Endothelial cell of umbilical vein (primary cell): ENCODE measurements around the gene ETHE1. TPM values are rescaled to one million over a fixed set of nuclear protein-coding genes. Genes with fewer than 3 reads are reported as not detected.

Experiments
- BruUV-seq: library from RNA; stranded (reverse); fragments of 400-500 nt; replicated peaks from 2 replicates; lab custom pipeline; 2021; lab: Mats Ljungman, UMichigan
- CTCF ChIA-PET: fragments of 300-600, 350-600 bp; sonication (Branson Sonifier 250); formaldehyde crosslinking; loops from one replicate; lab custom pipeline; 2021; ENCODE audit warnings: antibody characterized with exemption, inconsistent platforms; lab: Charles Lee
- POLR2A ChIA-PET: fragments of 300-600, 350-600 bp; sonication (Branson Sonifier 250); formaldehyde crosslinking; loops from one replicate; lab custom pipeline; 2021; ENCODE audit warnings: antibody characterized with exemption, inconsistent platforms; lab: Charles Lee
- DNase-seq: peaks from one replicate; pipeline ENCODE4 v3.0.0-alpha.2; 2011; ENCODE audit warnings: low read depth, low spot score
- FAIRE-seq: peaks from 2 replicates; lab custom pipeline; 2011; peaks lifted over from hg19 to GRCh38; lab: Jason Lieb, UNC
- H2AFZ ChIP-seq: 2 replicates; pipeline ENCODE4 v1.6.0; 2012; ENCODE audit warnings: low read depth, low read length, control low read depth, inconsistent platforms
- H3K27ac ChIP-seq: 2 replicates; pipeline ENCODE4 v1.5.1; 2011; ENCODE audit warnings: low read depth, mild to moderate bottlenecking, control low read depth, low read length, moderate library complexity; ENCODE audit not compliant: insufficient read depth
- H3K27me3 ChIP-seq, 2 experiments: 2 replicates each; pipeline versions ENCODE4 v1.6.0 to v1.6.1; 2011; ENCODE audit warnings: low read length in 2 of 2, mixed read lengths in 1 of 2; ENCODE audit not compliant: control insufficient read depth in 2 of 2, insufficient read depth in 2 of 2
- H3K36me3 ChIP-seq, 2 experiments: 2 replicates in 1 of 2; 3 replicates in 1 of 2; pipeline ENCODE4 v1.5.1; 2011; ENCODE audit warnings: low read length in 2 of 2, mild to moderate bottlenecking in 1 of 2, moderate library complexity in 1 of 2; ENCODE audit not compliant: control insufficient read depth in 2 of 2, insufficient read depth in 2 of 2; ENCODE audit errors: extremely low read depth in 1 of 2
- H3K4me1 ChIP-seq: 3 replicates; pipeline ENCODE4 v1.5.1; 2011; ENCODE audit warnings: mild to moderate bottlenecking, low read length; ENCODE audit not compliant: control insufficient read depth, insufficient read depth; ENCODE audit errors: extremely low read depth
- H3K4me2 ChIP-seq: 2 replicates; pipeline ENCODE4 v1.6.1; 2011; ENCODE audit warnings: low read length, control low read depth, mixed read lengths; ENCODE audit not compliant: insufficient read depth
- H3K4me3 ChIP-seq, 3 experiments: fragments of 200-600 bp in 1 of 3; sonication (generic), shearing (Covaris generic) in 1 of 3; replicated peaks in 1 of 3; 2 replicates each; pipeline ENCODE4 v1.5.1; 2011 to 2016; ENCODE audit warnings: control low read depth in 3 of 3, low read length in 3 of 3, mild to moderate bottlenecking in 2 of 3, inconsistent platforms in 1 of 3, low read depth in 1 of 3, moderate library complexity in 1 of 3; ENCODE audit not compliant: insufficient read depth in 1 of 3
- H3K79me2 ChIP-seq: 2 replicates; pipeline ENCODE4 v1.6.0; 2012; ENCODE audit warnings: low read length, inconsistent platforms; ENCODE audit not compliant: control insufficient read depth, insufficient read depth
- H3K9ac ChIP-seq: replicated peaks from 2 replicates; pipeline ENCODE3; 2011; ENCODE audit warnings: low read length, control low read depth; ENCODE audit not compliant: insufficient read depth; ENCODE audit errors: extremely low read depth
- H3K9me1 ChIP-seq: replicated peaks from 3 replicates; pipeline ENCODE4 v1.6.0; 2011; ENCODE audit warnings: mild to moderate bottlenecking, low read length; ENCODE audit not compliant: control insufficient read depth, insufficient read depth; ENCODE audit errors: extremely low read depth
- H3K9me3 ChIP-seq: replicated peaks from 2 replicates; pipeline ENCODE4 v1.5.1; 2012; ENCODE audit warnings: low read length, inconsistent platforms; ENCODE audit not compliant: control insufficient read depth, insufficient read depth
- H4K20me1 ChIP-seq: replicated peaks from 2 replicates; pipeline ENCODE3; 2011; ENCODE audit warnings: mild to moderate bottlenecking, low read length; ENCODE audit not compliant: control insufficient read depth, insufficient read depth; ENCODE audit errors: extremely low read depth
- EZH2 ChIP-seq: IDR thresholded peaks from 2 replicates; pipeline ENCODE4 v1.6.1; 2012; ENCODE audit warnings: borderline replicate concordance, low read depth, mild to moderate bottlenecking, moderate library complexity, low read length, inconsistent platforms; ENCODE audit not compliant: severe bottlenecking
- FOS ChIP-seq: IDR thresholded peaks from 2 replicates; pipeline ENCODE4 v1.6.1; 2011; ENCODE audit warnings: mild to moderate bottlenecking, low read length, moderate library complexity, borderline replicate concordance; ENCODE audit not compliant: insufficient read depth
- GATA2 ChIP-seq: IDR thresholded peaks from 2 replicates; pipeline ENCODE4 v1.7.0; 2011; ENCODE audit warnings: low read depth, mild to moderate bottlenecking, moderate library complexity, mixed read lengths, low read length; ENCODE audit not compliant: insufficient read length, insufficient read depth
- JUN ChIP-seq: IDR thresholded peaks from 2 replicates; pipeline ENCODE4 v1.6.1; 2011; ENCODE audit warnings: borderline replicate concordance, low read depth; ENCODE audit not compliant: insufficient read length, insufficient read depth
- MYC ChIP-seq: IDR thresholded peaks from one replicate; pipeline ENCODE4 v1.6.1; 2011; ENCODE audit warnings: mild to moderate bottlenecking, low read depth, low read length
- POLR2A ChIP-seq: IDR thresholded peaks from 2 replicates; pipeline ENCODE4 v1.6.1; 2012; ENCODE audit warnings: low read depth, mild to moderate bottlenecking, control low read depth, low read length
- POLR2AphosphoS5 ChIP-seq: IDR thresholded peaks from 2 replicates; pipeline ENCODE4 v1.6.1; 2012; ENCODE audit warnings: low read depth, mild to moderate bottlenecking, control low read depth, low read length, moderate library complexity; ENCODE audit not compliant: insufficient read depth
- dilution Hi-C: fragments of 300-500 bp; cut with MboI; formaldehyde crosslinking; loops from one replicate; pipeline ENCODE4 v1.15.0; 2019; ENCODE audit warnings: low sequenced_read_pairs; ENCODE audit not compliant: extremely low pct_ligation_motif_present
- intact Hi-C: fragments of 100-400 bp; cut with micrococcal nuclease; formaldehyde crosslinking; loops from one replicate; pipeline ENCODE4 v1.10.0; 2022
- polyA plus RNA-seq, 4 experiments: library from polyadenylated mRNA; depleted of rRNA in 3 of 4; stranded (reverse) in 3 of 4; unstranded in 1 of 4; fragments of >200 nt; gene quantifications; 2 replicates each; pipeline versions ENCODE4 v1.2.1 to v1.2.3, GENCODE V29; 2011 to 2012; ENCODE audit warnings: missing spikeins in 1 of 4
- total RNA-seq: library from RNA; stranded (reverse); gene quantifications from 2 replicates; pipeline ENCODE4 v1.2.3, GENCODE V29; 2021
- TF ChIP-seq, protein P1 (sequence below), 2 donors: IDR thresholded peaks; 1 replicate in 1 of 2; 2 replicates in 1 of 2; pipeline ENCODE4 v1.5.1; 2011; ENCODE audit warnings: low read length in 2 of 2, mild to moderate bottlenecking in 2 of 2, moderate library complexity in 2 of 2, control low read depth in 1 of 2, inconsistent platforms in 1 of 2, low read depth in 1 of 2; ENCODE audit not compliant: insufficient read depth in 1 of 2; ENCODE audit errors: extremely low read depth in 1 of 2
- TF ChIP-seq, protein P2 (sequence below): IDR thresholded peaks from 2 replicates; pipeline ENCODE4 v1.6.1; 2011; ENCODE audit not compliant: insufficient read depth, insufficient read length

ETHE1 gene
- total and polyA plus RNA-seq, 2 donors (not counting 3 experiments of a cell fraction or from before 2014, with no cell fraction given) = 34.5 to 124 TPM

DNA sequence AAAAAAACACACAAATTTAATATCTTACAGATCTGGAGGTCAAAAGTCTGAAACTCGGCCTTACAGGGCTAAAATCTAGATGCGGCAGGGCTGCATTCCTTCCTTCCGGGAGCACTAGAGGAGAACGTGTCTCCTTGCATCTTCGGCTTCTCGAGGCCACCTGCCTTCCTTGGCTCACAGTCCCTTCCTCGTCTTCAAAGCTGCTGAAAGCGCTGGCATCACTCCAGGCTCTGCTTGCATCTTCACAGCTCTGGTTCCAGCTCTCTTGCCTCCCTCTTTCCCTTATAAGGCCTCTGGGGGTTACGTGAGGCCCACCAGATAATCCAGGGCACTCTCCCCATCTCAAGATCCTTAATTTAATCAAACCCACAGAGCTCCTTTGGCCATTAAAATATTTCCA lies 37.8 kb upstream of the ETHE1 start:
- H3K36me3 ChIP-seq = peaks cover 0 to 7% of the 10 kb centered on the region in 2 experiments
- no peak for TF ChIP-seq POLR2AphosphoS5
- no peak for TF ChIP-seq POLR2A
- H4K20me1 ChIP-seq = no peaks in the 10 kb centered on the region
- H3K9me1 ChIP-seq = no peaks in the 10 kb centered on the region
- no peaks in the 10 kb centered on the region for H3K9me3 ChIP-seq
- dilution Hi-C loops = no loop called here
- DNase-seq (no peak), FAIRE-seq (no peak)
- H2AFZ ChIP-seq = no peak overlapping the region
- H3K27ac ChIP-seq = no peak overlapping the region
- no peaks in the 10 kb centered on the region for H3K4me1 ChIP-seq
- H3K27me3 ChIP-seq = no peaks in the 10 kb centered on the region
- no TSS peak for BruUV-seq
- H3K79me2 ChIP-seq = no peaks in the 10 kb centered on the region
- no peak overlapping the region for H3K9ac ChIP-seq
- H3K4me3 ChIP-seq = no peak overlapping the region
- H3K4me2 ChIP-seq = no peak overlapping the region
- ChIA-PET CTCF (interaction anchor here (0.8 to 2.8 kb wide), 4 partner anchors 10 to 31 kb away, joined by 3 to 20 read pairs (median 3); partner anchors contain the start of genes IRGQ, PINLYP and XRCC1), POLR2A (no interaction called here)
- intact Hi-C loops = no loop called here

DNA sequence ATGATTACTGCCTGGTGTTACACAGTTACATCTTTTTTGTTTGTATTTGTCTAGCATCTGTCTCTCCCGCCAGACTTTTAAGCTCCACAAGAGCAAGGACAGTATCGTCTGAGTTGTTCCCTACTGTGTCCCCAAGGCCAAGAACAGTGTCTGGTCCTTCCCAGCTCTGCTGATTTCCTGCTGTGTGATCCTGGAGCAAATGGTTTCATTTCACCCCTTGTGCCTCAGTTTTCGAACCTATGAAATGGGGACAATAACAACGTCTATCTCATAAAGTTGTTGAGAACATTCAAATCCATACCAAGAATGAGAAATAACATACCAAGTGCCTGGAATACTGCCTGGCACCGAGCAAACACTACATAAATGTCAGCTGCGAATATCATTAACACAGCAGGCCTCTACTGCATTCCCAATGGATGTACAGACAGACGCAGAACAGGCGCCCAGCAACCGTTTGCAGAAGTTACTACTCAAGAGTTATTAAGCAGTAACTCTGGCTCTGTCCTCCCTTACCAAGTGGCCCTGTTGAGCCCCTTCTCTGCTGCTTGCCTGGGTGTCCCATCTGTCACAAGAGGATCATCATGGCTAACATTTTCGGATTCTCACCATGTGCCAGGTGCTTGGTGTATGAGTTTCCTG lies 36.9 kb upstream of the ETHE1 start:
- Histone ChIP-seq H3K9me1 (no peaks in the 10 kb centered on the region), H2AFZ (no peak overlapping the region), H3K79me2 (no peaks in the 10 kb centered on the region), H3K27ac (no peak overlapping the region), H3K9ac (no peak overlapping the region), H4K20me1 (no peaks in the 10 kb centered on the region), H3K4me1 (no peaks in the 10 kb centered on the region), H3K36me3 (peaks cover 0 to 9% of the 10 kb centered on the region in 2 experiments), H3K27me3 (no peaks in the 10 kb centered on the region), H3K4me3 (no peak overlapping the region), H3K9me3 (no peaks in the 10 kb centered on the region), H3K4me2 (no peak overlapping the region)
- FAIRE-seq (no peak), DNase-seq (no peak)
- ChIA-PET CTCF (interaction anchor here (1.5 to 2.8 kb wide), 2 partner anchors 9 to 30 kb away, joined by 3 to 20 read pairs; no protein-coding TSS in a partner anchor), POLR2A (no interaction called here)
- TF ChIP-seq MYC (no peak), POLR2AphosphoS5 (no peak), GATA2 (no peak), EZH2 (no peak), POLR2A (no peak), FOS (no peak), JUN (no peak)
- TF ChIP-seq, protein P1, sequence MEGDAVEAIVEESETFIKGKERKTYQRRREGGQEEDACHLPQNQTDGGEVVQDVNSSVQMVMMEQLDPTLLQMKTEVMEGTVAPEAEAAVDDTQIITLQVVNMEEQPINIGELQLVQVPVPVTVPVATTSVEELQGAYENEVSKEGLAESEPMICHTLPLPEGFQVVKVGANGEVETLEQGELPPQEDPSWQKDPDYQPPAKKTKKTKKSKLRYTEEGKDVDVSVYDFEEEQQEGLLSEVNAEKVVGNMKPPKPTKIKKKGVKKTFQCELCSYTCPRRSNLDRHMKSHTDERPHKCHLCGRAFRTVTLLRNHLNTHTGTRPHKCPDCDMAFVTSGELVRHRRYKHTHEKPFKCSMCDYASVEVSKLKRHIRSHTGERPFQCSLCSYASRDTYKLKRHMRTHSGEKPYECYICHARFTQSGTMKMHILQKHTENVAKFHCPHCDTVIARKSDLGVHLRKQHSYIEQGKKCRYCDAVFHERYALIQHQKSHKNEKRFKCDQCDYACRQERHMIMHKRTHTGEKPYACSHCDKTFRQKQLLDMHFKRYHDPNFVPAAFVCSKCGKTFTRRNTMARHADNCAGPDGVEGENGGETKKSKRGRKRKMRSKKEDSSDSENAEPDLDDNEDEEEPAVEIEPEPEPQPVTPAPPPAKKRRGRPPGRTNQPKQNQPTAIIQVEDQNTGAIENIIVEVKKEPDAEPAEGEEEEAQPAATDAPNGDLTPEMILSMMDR (IDR thresholded peaks at IDR 0.05; ENCODE audit: extremely low read depth in 1 of 2, insufficient read depth in 1 of 2, low read depth in 1 of 2, low read length in 2 of 2) = no peak
- TF ChIP-seq, protein P2, sequence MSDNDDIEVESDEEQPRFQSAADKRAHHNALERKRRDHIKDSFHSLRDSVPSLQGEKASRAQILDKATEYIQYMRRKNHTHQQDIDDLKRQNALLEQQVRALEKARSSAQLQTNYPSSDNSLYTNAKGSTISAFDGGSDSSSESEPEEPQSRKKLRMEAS = no peak
- intact Hi-C loops = no loop called here
- dilution Hi-C loops = no loop called here
- BruUV-seq = no TSS peak
